ENCODE results near the gene XRCC1.
"Not testable (repeated sequence)": the region's sequence is repeated elsewhere in the genome, so short reads cannot be mapped to it uniquely, and the experiment has no call there.

The XRCC1 gene

GRCh38 chr19:43546581-43546980 lies 28.7 kb downstream of the XRCC1 start:
- DNase-seq (ENCODE audit: low spot score), result no peak

GRCh38 chr19:43545981-43546380 lies 29.3 kb downstream of the XRCC1 start:
- DNase-seq (ENCODE audit: low spot score), result no peak

- no peak for DNase-seq (ENCODE audit: low spot score)
Observed at GRCh38 chr19:43545276-43545675, 30.1 kb downstream of the XRCC1 start.

- no peak for DNase-seq (ENCODE audit: low spot score)
Observed at GRCh38 chr19:43544077-43544476, 31.2 kb downstream of the XRCC1 start.

- DNase-seq (ENCODE audit: low spot score), result no peak
Observed at GRCh38 chr19:43541920-43542650, 33.2 kb downstream of the XRCC1 start.

- no peak for DNase-seq (ENCODE audit: low spot score)
Observed at GRCh38 chr19:43540381-43540780, 34.9 kb downstream of the XRCC1 start.

GRCh38 chr19:43538922-43539321 lies 36.4 kb downstream of the XRCC1 start:
- DNase-seq (ENCODE audit: low spot score), result no peak

- DNase-seq (ENCODE audit: low spot score), result no peak
Observed at GRCh38 chr19:43534816-43535761, 40.2 kb downstream of the XRCC1 start.

- no peak for DNase-seq (ENCODE audit: low spot score)
Observed at GRCh38 chr19:43534305-43534815, 41.0 kb downstream of the XRCC1 start.

- DNase-seq (ENCODE audit: low spot score), result peak; percentile 96
Observed at GRCh38 chr19:43533546-43534304, 41.6 kb downstream of the XRCC1 start.

GRCh38 chr19:43532962-43533545 lies 42.3 kb downstream of the XRCC1 start, which contains the start of gene ZNF575:
ZNF575 (plus strand) TSS chr19:43533188; CDS start chr19:43534423, 1,235 bp downstream.
- peak; percentile 86 for DNase-seq (ENCODE audit: low spot score)

- no peak for DNase-seq (ENCODE audit: low spot score)
Observed at GRCh38 chr19:43532571-43532961, 42.8 kb downstream of the XRCC1 start.

- DNase-seq (ENCODE audit: low spot score), result no peak
Observed at GRCh38 chr19:43527860-43528622, 47.3 kb downstream of the XRCC1 start.

- peak; percentile 67 for DNase-seq (ENCODE audit: low spot score)
Observed at GRCh38 chr19:43526884-43527859, 48.2 kb downstream of the XRCC1 start, which contains the start of gene ETHE1. ETHE1 (minus strand) TSS chr19:43527201; CDS start chr19:43527177, 24 bp downstream.

GRCh38 chr19:43525836-43526771 lies 49.2 kb downstream of the XRCC1 start:
- peak; percentile 13 for DNase-seq (ENCODE audit: low spot score)

GRCh38 chr19:43524922-43525835 lies 50.1 kb downstream of the XRCC1 start:
- peak; percentile 48 for DNase-seq (ENCODE audit: low spot score)

GRCh38 chr19:43523696-43524095 lies 51.6 kb downstream of the XRCC1 start:
- DNase-seq (ENCODE audit: low spot score), result not testable (repeated sequence)
